Kidney tubule cell (primary cell): ENCODE measurements around the gene DENND4C.
"Not testable (repeated sequence)": the region's sequence is repeated elsewhere in the genome, so short reads cannot be mapped to it uniquely, and the experiment has no call there.

Experiments
- DNase-seq: peaks from one replicate; pipeline ENCODE4 v3.0.0-alpha.2; 2018; ENCODE audit warnings: low spot score

DENND4C gene

GRCh38 chr9:19266778-19267384 is 36.4 kb downstream of the DENND4C start:
- DNase-seq: not testable (repeated sequence)

- DNase-seq: peak; percentile 8
These were observed 39.1 kb downstream of the DENND4C start for GRCh38 chr9:19269582-19269981.

GRCh38 chr9:19270421-19270949 is 40.0 kb downstream of the DENND4C start:
- no peak for DNase-seq

- no peak for DNase-seq
These were observed 40.6 kb downstream of the DENND4C start for GRCh38 chr9:19271081-19271480.

GRCh38 chr9:19281801-19282200 is 51.3 kb downstream of the DENND4C start:
- DNase-seq: peak; percentile 11

- DNase-seq: no peak
These were observed 52.7 kb downstream of the DENND4C start for GRCh38 chr9:19283072-19283710.

DNA sequence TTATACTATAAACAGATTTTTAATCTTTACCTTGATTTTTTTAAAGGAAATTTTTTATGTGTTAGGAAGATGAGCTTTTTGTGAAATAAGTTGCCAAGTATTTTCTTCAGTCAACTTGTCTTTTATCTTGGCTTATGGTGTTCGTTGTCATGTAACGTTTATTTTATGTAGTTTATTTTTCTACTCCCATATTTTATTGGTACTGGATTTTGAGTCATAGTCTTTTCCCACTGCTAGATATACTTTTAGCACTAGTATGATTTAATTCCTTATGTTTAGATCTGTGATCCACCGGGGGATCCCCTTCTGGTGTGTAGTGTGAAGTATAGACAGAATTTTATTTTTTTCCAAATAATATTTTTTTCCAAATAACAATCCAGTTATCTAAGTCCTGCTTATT is 54.2 kb downstream of the DENND4C start:
- no peak for DNase-seq

- no peak for DNase-seq
These were observed 56.2 kb downstream of the DENND4C start for GRCh38 chr9:19286634-19287188.

DNA sequence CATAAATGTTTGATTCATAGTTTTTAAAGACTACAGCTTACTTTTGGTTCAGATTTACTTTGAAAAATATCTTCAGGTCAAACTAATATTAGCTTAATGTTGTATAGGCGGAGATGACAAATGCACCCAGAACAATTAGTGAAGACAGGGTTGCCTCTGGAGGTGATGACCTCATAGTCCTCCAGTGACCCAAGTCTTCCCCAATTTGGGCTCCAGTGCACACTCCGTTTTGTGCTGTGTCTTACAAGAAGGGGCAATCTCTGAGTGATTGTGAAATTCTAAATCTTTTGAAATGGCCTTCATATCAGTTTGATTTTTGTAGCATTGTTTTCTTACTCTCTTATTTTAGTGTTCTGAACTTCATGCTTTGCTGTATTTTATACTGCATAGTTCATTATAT is 57.6 kb downstream of the DENND4C start:
- no peak for DNase-seq

- no peak for DNase-seq
These were observed 59.6 kb downstream of the DENND4C start for GRCh38 chr9:19290103-19290502.

DNA sequence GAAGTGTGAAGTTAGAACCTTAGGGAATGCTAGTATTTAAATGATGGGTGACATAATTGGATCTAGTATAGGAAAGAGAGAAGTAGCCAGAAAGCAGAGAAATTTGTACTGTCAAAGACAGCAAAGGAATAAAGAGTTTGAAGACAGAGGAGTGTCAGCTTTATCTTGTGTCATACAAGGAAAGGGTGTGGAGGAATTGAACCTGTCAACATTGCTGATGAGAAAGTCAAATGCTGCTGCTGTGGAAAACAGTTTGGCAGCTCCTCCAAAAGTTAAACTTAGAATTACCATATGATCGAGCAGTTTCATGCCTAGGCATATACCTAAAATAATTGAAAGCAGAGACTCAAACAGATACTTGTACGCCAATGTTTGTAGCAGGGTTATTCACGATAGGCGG is 63.7 kb downstream of the DENND4C start:
- no peak for DNase-seq

- no peak for DNase-seq
These were observed 68.0 kb downstream of the DENND4C start for GRCh38 chr9:19298436-19299000.

DNA sequence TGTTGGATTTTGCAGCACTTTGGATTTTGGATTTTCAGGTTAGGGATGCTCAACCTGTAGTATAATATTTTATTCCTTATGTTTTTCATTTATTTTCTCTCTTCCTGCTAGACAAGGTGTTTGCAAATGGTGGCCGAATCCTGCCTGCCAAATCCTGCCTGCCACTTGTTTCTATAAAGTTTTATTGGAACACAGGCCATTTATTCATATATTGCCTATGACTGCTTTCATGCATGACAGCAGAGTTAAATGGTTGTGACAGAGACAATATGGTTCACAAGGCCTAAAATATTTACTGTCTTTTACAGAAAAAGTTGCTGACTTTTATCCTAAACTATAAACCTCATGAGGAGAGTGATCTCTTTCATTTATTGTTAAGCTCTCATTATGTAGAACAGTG is 72.7 kb downstream of the DENND4C start:
- no peak for DNase-seq

DNA sequence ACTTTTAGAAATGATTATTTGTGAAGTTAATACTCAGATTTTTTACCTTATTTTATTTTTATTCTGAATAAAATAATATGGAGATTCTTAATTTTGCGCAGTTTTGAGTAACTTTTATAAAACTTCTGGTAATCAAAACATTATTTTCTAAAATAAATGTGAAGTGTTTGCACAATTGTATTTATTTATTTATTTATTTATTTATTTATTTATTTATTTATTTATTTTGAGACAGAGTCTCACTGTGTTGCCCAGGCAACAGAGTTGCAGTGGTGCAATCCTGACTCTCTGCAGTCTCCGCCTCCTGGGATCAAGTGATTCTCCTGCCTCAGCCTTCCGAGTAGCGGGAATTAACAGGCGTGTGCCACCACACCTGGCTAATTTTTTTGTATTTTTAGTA is 76.1 kb downstream of the DENND4C start:
- no peak for DNase-seq

GRCh38 chr9:19310246-19310645 is 79.8 kb downstream of the DENND4C start:
- DNase-seq: no peak

- no peak for DNase-seq
These were observed 83.1 kb downstream of the DENND4C start for GRCh38 chr9:19313573-19313972.

GRCh38 chr9:19320495-19320894 is 90.0 kb downstream of the DENND4C start:
- no peak for DNase-seq

- DNase-seq: no peak
These were observed 101.4 kb downstream of the DENND4C start for GRCh38 chr9:19331877-19332276.

GRCh38 chr9:19336166-19336565 is 105.7 kb downstream of the DENND4C start:
- DNase-seq: no peak

DNA sequence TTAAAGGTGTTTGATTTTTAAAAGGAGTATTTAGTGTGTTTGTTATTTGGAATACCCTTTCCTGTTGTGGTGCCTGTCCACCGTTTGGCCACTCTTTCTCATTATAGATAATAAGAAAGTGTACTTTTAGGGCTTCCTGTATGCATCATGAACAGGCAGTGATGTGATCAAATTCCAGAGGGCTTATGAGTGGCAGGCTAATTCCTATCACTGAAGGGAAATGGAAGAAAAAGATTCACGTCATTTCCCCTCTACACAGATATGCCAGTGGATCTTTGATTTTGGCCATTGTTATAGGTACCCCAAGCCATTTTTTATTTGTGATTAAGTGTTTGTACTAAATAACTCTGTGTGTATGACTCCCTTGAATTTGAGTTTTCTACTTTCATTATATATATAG is 112.5 kb downstream of the DENND4C start:
- DNase-seq: no peak

DNA sequence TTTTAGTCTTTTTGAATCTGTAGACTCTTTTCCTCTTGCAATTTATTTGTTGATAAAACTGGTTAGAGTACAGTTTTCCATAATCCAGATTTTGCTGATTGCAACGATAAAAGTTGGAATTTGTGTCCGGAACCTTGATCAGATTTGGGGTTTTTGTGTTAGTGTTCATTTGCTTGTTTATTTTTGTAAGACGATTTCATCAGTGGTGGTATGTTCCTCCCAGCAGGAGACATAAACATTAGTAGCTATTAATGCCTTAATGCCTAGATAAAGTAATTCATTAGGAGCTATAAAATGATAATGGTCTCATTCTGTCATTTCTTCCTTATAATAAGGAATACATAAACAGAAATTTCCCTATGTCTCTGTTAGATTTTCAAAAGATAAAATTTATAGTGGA is 128.2 kb downstream of the DENND4C start:
- no peak for DNase-seq

- no peak for DNase-seq
These were observed 138.6 kb downstream of the DENND4C start for GRCh38 chr9:19369107-19369506.

DNA sequence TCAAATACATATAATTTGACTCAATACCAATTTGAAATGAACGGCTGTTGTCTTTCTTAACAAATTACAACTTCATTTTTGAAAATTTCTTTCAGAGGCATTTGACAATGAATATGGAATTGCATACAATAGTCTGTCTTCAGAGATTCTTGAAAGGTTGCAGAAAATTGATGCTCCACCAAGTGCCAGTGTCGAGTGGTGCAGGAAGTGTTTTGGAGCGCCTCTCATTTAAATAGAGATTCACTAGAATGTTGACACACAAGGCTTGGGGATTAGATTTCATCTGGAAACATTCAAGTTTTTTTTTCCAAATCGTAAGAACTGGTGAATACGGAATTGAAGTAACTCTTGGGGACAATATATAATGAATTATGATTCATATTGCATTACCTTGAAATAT is 141.4 kb downstream of the DENND4C start:
- no peak for DNase-seq
